Activated CD4-positive, alpha-beta memory T cell treated with anti-CD3 and anti-CD28 coated beads for 36 hours (primary cell): Measurements from ENCODE around the gene DOCK3. TPM values are rescaled to one million over a fixed set of nuclear protein-coding genes. Genes with fewer than 3 reads are reported as not detected.
"Not testable (repeated sequence)": the region's sequence is repeated elsewhere in the genome, so short reads cannot be mapped to it uniquely, and the experiment has no call there.

Experiments
- CTCF ChIA-PET: fragments of 350-600 bp; sonication (Branson Sonifier 250); formaldehyde crosslinking; loops from one replicate; lab custom pipeline; 2021; ENCODE audit warnings: antibody characterized with exemption, inconsistent platforms; lab: Charles Lee
- POLR2A ChIA-PET: fragments of 350-600 bp; sonication (Branson Sonifier 250); formaldehyde crosslinking; loops from one replicate; lab custom pipeline; 2021; ENCODE audit warnings: antibody characterized with exemption; lab: Charles Lee
- DNase-seq: peaks from one replicate; pipeline ENCODE4 v3.0.0-alpha.2; 2020
- H3K27ac Mint-ChIP-seq: one replicate; pipeline ENCODE4 v1.8.0; 2021; ENCODE audit warnings: mixed read lengths
- H3K27me3 Mint-ChIP-seq: one replicate; pipeline ENCODE4 v1.8.0; 2021; ENCODE audit warnings: mixed read lengths
- H3K36me3 Mint-ChIP-seq: one replicate; pipeline ENCODE4 v1.8.0; 2021; ENCODE audit warnings: mixed read lengths
- H3K4me1 Mint-ChIP-seq: one replicate; pipeline ENCODE4 v1.8.0; 2021; ENCODE audit warnings: low read depth, mixed read lengths
- H3K4me3 Mint-ChIP-seq: one replicate; pipeline ENCODE4 v1.8.0; 2021; ENCODE audit warnings: mild to moderate bottlenecking, mixed read lengths
- H3K9me3 Mint-ChIP-seq: one replicate; pipeline ENCODE4 v1.8.0; 2021; ENCODE audit warnings: mixed read lengths
- intact Hi-C: fragments of 100-400 bp; cut with micrococcal nuclease; formaldehyde crosslinking; loops from one replicate; pipeline ENCODE4 v1.15.1; 2023
- total RNA-seq, 2 experiments: library from RNA; stranded (reverse); gene quantifications; one replicate each; pipeline ENCODE4 v1.2.3, GENCODE V29; 2021

DOCK3 gene
- total RNA-seq, 2 experiments from 2014 or later: 2.7 to 2.9 TPM

GRCh38 chr3:51276046-51276445 lies 601.3 kb downstream of the DOCK3 start:
- DNase-seq: no peak
- Mint-ChIP-seq H3K27ac (no peak overlapping the region), H3K36me3 (no peaks in the 10 kb centered on the region), H3K9me3 (no peaks in the 10 kb centered on the region), H3K4me1 (peaks cover 5% of the 10 kb centered on the region), H3K27me3 (no peaks in the 10 kb centered on the region), H3K4me3 (no peak overlapping the region)
- intact Hi-C loops: no loop called here
- ChIA-PET CTCF (no interaction called here), POLR2A (no interaction called here)

- ChIA-PET CTCF (no interaction called here), POLR2A (no interaction called here)
- Mint-ChIP-seq H3K4me1 (no peaks in the 10 kb centered on the region), H3K27me3 (peaks cover 2% of the 10 kb centered on the region), H3K4me3 (no peak overlapping the region), H3K9me3 (no peaks in the 10 kb centered on the region), H3K27ac (no peak overlapping the region), H3K36me3 (peaks cover 3% of the 10 kb centered on the region)
- intact Hi-C loops: no loop called here
- DNase-seq: no peak
These were observed 604.7 kb downstream of the DOCK3 start for GRCh38 chr3:51279448-51279847.

GRCh38 chr3:51280176-51280575 lies 605.4 kb downstream of the DOCK3 start:
- DNase-seq: no peak
- H3K4me1 Mint-ChIP-seq: no peaks in the 10 kb centered on the region
- no peak overlapping the region for H3K27ac Mint-ChIP-seq
- ChIA-PET POLR2A (no interaction called here), CTCF (no interaction called here)
- peaks cover 2% of the 10 kb centered on the region for H3K27me3 Mint-ChIP-seq
- intact Hi-C loops: no loop called here
- H3K4me3 Mint-ChIP-seq: no peak overlapping the region
- H3K36me3 Mint-ChIP-seq: peaks cover 3% of the 10 kb centered on the region
- peaks cover 4% of the 10 kb centered on the region for H3K9me3 Mint-ChIP-seq

- peaks cover 2% of the 10 kb centered on the region for H3K27me3 Mint-ChIP-seq
- CTCF ChIA-PET: no interaction called here
- H3K27ac Mint-ChIP-seq: no peak overlapping the region
- intact Hi-C loops: no loop called here
- POLR2A ChIA-PET: no interaction called here
- no peaks in the 10 kb centered on the region for H3K4me1 Mint-ChIP-seq
- DNase-seq: no peak
- peaks cover 14% of the 10 kb centered on the region for H3K9me3 Mint-ChIP-seq
- peaks cover 6% of the 10 kb centered on the region for H3K36me3 Mint-ChIP-seq
- no peak overlapping the region for H3K4me3 Mint-ChIP-seq
These were observed 608.2 kb downstream of the DOCK3 start for GRCh38 chr3:51282931-51283330.

GRCh38 chr3:51283421-51283820 lies 608.7 kb downstream of the DOCK3 start:
- DNase-seq: no peak
- H3K27me3 Mint-ChIP-seq: peaks cover 2% of the 10 kb centered on the region
- H3K36me3 Mint-ChIP-seq: peaks cover 6% of the 10 kb centered on the region
- CTCF ChIA-PET: no interaction called here
- POLR2A ChIA-PET: no interaction called here
- no peaks in the 10 kb centered on the region for H3K4me1 Mint-ChIP-seq
- intact Hi-C loops: no loop called here
- H3K9me3 Mint-ChIP-seq: peaks cover 16% of the 10 kb centered on the region
- no peak overlapping the region for H3K27ac Mint-ChIP-seq
- H3K4me3 Mint-ChIP-seq: no peak overlapping the region

GRCh38 chr3:51295625-51296024 lies 620.9 kb downstream of the DOCK3 start:
- H3K27me3 Mint-ChIP-seq: no peaks in the 10 kb centered on the region
- H3K4me3 Mint-ChIP-seq: no peak overlapping the region
- DNase-seq: no peak
- H3K36me3 Mint-ChIP-seq: peaks cover 5% of the 10 kb centered on the region
- ChIA-PET POLR2A (no interaction called here), CTCF (no interaction called here)
- peaks cover 9% of the 10 kb centered on the region for H3K9me3 Mint-ChIP-seq
- no peaks in the 10 kb centered on the region for H3K4me1 Mint-ChIP-seq
- intact Hi-C loops: no loop called here
- H3K27ac Mint-ChIP-seq: no peak overlapping the region

GRCh38 chr3:51297333-51297732 lies 622.6 kb downstream of the DOCK3 start:
- ChIA-PET POLR2A (no interaction called here), CTCF (no interaction called here)
- peaks cover 6% of the 10 kb centered on the region for H3K36me3 Mint-ChIP-seq
- no peak for DNase-seq
- intact Hi-C loops: no loop called here
- no peak overlapping the region for H3K4me3 Mint-ChIP-seq
- H3K27ac Mint-ChIP-seq: no peak overlapping the region
- no peaks in the 10 kb centered on the region for H3K27me3 Mint-ChIP-seq
- peaks cover 12% of the 10 kb centered on the region for H3K9me3 Mint-ChIP-seq
- H3K4me1 Mint-ChIP-seq: no peaks in the 10 kb centered on the region

GRCh38 chr3:51304230-51304629 lies 629.5 kb downstream of the DOCK3 start:
- POLR2A ChIA-PET: no interaction called here
- CTCF ChIA-PET: no interaction called here
- H3K4me3 Mint-ChIP-seq: no peak overlapping the region
- no peak overlapping the region for H3K27ac Mint-ChIP-seq
- H3K9me3 Mint-ChIP-seq: peaks cover 28% of the 10 kb centered on the region
- no peak for DNase-seq
- peaks cover 5% of the 10 kb centered on the region for H3K27me3 Mint-ChIP-seq
- H3K4me1 Mint-ChIP-seq: no peaks in the 10 kb centered on the region
- intact Hi-C loops: no loop called here
- peaks cover 11% of the 10 kb centered on the region for H3K36me3 Mint-ChIP-seq

- no peak for DNase-seq
- H3K9me3 Mint-ChIP-seq: peaks cover 27% of the 10 kb centered on the region
- no peaks in the 10 kb centered on the region for H3K4me1 Mint-ChIP-seq
- peaks cover 5% of the 10 kb centered on the region for H3K27me3 Mint-ChIP-seq
- H3K36me3 Mint-ChIP-seq: peaks cover 10% of the 10 kb centered on the region
- intact Hi-C loops: no loop called here
- CTCF ChIA-PET: no interaction called here
- no peak overlapping the region for H3K4me3 Mint-ChIP-seq
- no peak overlapping the region for H3K27ac Mint-ChIP-seq
- POLR2A ChIA-PET: no interaction called here
These were observed 631.4 kb downstream of the DOCK3 start for GRCh38 chr3:51306093-51306492.

- H3K27me3 Mint-ChIP-seq: peaks cover 5% of the 10 kb centered on the region
- H3K4me3 Mint-ChIP-seq: no peak overlapping the region
- H3K27ac Mint-ChIP-seq: no peak overlapping the region
- H3K9me3 Mint-ChIP-seq: peaks cover 14% of the 10 kb centered on the region
- POLR2A ChIA-PET: no interaction called here
- H3K36me3 Mint-ChIP-seq: peaks cover 5% of the 10 kb centered on the region
- no peaks in the 10 kb centered on the region for H3K4me1 Mint-ChIP-seq
- intact Hi-C loops: no loop called here
- CTCF ChIA-PET: no interaction called here
- no peak for DNase-seq
These were observed 632.7 kb downstream of the DOCK3 start for GRCh38 chr3:51307458-51307857.

- H3K4me3 Mint-ChIP-seq, H3K27me3 Mint-ChIP-seq, H3K9me3 Mint-ChIP-seq, H3K4me1 Mint-ChIP-seq, H3K36me3 Mint-ChIP-seq, H3K27ac Mint-ChIP-seq, intact Hi-C loops, POLR2A ChIA-PET, DNase-seq, CTCF ChIA-PET: not testable (repeated sequence)
These were observed 633.3 kb downstream of the DOCK3 start for GRCh38 chr3:51307945-51308607.

- intact Hi-C loops: no loop called here
These were observed 636.3 kb downstream of the DOCK3 start for GRCh38 chr3:51311055-51311454.

GRCh38 chr3:51328206-51328605 lies 653.5 kb downstream of the DOCK3 start:
- peaks cover 4% of the 10 kb centered on the region for H3K9me3 Mint-ChIP-seq
- no peak overlapping the region for H3K4me3 Mint-ChIP-seq
- H3K27me3 Mint-ChIP-seq: peaks cover 4% of the 10 kb centered on the region
- POLR2A ChIA-PET: no interaction called here
- no peaks in the 10 kb centered on the region for H3K36me3 Mint-ChIP-seq
- intact Hi-C loops: no loop called here
- H3K27ac Mint-ChIP-seq: no peak overlapping the region
- DNase-seq: no peak
- CTCF ChIA-PET: no interaction called here
- H3K4me1 Mint-ChIP-seq: no peaks in the 10 kb centered on the region

More at GRCh38 chr3:51311055-51311454, 636.3 kb downstream of the DOCK3 start:
- CTCF ChIA-PET: interaction anchor here (0.9 to 1.7 kb wide), 3 partner anchors 10 to 341 kb away, joined by 3 to 9 read pairs (median 3); no protein-coding TSS in a partner anchor
- H3K36me3 Mint-ChIP-seq: peaks cover 5% of the 10 kb centered on the region
- H3K4me3 Mint-ChIP-seq: no peak overlapping the region
- H3K9me3 Mint-ChIP-seq: peaks cover 6% of the 10 kb centered on the region
- no peaks in the 10 kb centered on the region for H3K4me1 Mint-ChIP-seq
- peaks cover 4% of the 10 kb centered on the region for H3K27me3 Mint-ChIP-seq
- no peak for DNase-seq
- no peak overlapping the region for H3K27ac Mint-ChIP-seq
- POLR2A ChIA-PET: no interaction called here
